CD4-positive, alpha-beta memory T cell (primary cell): ENCODE data around the gene CALML6. TPM values are rescaled to one million over a fixed set of nuclear protein-coding genes. Genes with fewer than 3 reads are reported as not detected.

Source experiments
- CTCF ChIA-PET: fragments of 350-600 bp; sonication (Branson Sonifier 250); formaldehyde crosslinking; loops from one replicate; lab custom pipeline; 2021; ENCODE audit warnings: inconsistent platforms; ENCODE audit not compliant: partially characterized antibody; lab: Charles Lee
- POLR2A ChIA-PET: fragments of 350-600 bp; sonication (Branson Sonifier 250); formaldehyde crosslinking; loops from one replicate; lab custom pipeline; 2021; ENCODE audit not compliant: partially characterized antibody; lab: Charles Lee
- DNase-seq, 5 donors: peaks; one replicate each; pipeline versions ENCODE4 v3.0.0 to v3.0.0-alpha.2; 2020 to 2022; ENCODE audit warnings: mixed read lengths in 1 of 5
- H3K27ac ChIP-seq: one replicate; pipeline ENCODE4 v1.7.0; 2013; ENCODE audit warnings: low read depth, low read length
- H3K27me3 ChIP-seq: 2 replicates; pipeline ENCODE4 v1.7.0; 2013; ENCODE audit warnings: mild to moderate bottlenecking, low read length, moderate library complexity; ENCODE audit not compliant: insufficient read depth
- H3K36me3 ChIP-seq: 2 replicates; pipeline ENCODE4 v1.7.0; 2013; ENCODE audit warnings: mild to moderate bottlenecking, low read length, moderate library complexity; ENCODE audit not compliant: insufficient read depth
- H3K4me1 ChIP-seq: 2 replicates; pipeline ENCODE4 v1.7.0; 2013; ENCODE audit warnings: mild to moderate bottlenecking, low read length, moderate library complexity; ENCODE audit not compliant: insufficient read depth
- H3K4me3 ChIP-seq, 2 donors: one replicate each; pipeline ENCODE4 v1.7.0; 2013; ENCODE audit warnings: low read length in 2 of 2, mild to moderate bottlenecking in 1 of 2
- H3K9me3 ChIP-seq, 2 donors: one replicate each; pipeline ENCODE4 v1.7.0; 2013; ENCODE audit warnings: low read length in 2 of 2, control low read depth in 1 of 2; ENCODE audit not compliant: control insufficient read depth in 1 of 2
- H3K27ac Mint-ChIP-seq, 7 donors: one replicate each; pipeline ENCODE4 v1.8.0; 2020 to 2021; ENCODE audit warnings: mixed read lengths in 7 of 7, mild to moderate bottlenecking in 6 of 7, inconsistent platforms in 3 of 7, moderate library complexity in 3 of 7
- H3K27me3 Mint-ChIP-seq, 2 donors: one replicate each; pipeline ENCODE4 v1.8.0; 2020 to 2021; ENCODE audit warnings: mixed read lengths in 2 of 2
- H3K36me3 Mint-ChIP-seq, 2 donors: one replicate each; pipeline ENCODE4 v1.8.0; 2020 to 2021; ENCODE audit warnings: mixed read lengths in 2 of 2, inconsistent platforms in 1 of 2, mild to moderate bottlenecking in 1 of 2
- H3K4me1 Mint-ChIP-seq, 4 donors: one replicate each; pipeline ENCODE4 v1.8.0; 2020 to 2021; ENCODE audit warnings: mixed read lengths in 4 of 4, mild to moderate bottlenecking in 1 of 4
- H3K4me3 Mint-ChIP-seq, 8 donors: one replicate each; pipeline ENCODE4 v1.8.0; 2020 to 2021; ENCODE audit warnings: mixed read lengths in 8 of 8, mild to moderate bottlenecking in 7 of 8, moderate library complexity in 6 of 8, inconsistent platforms in 3 of 8
- H3K9me3 Mint-ChIP-seq, 8 donors: one replicate each; pipeline ENCODE4 v1.8.0; 2020 to 2021; ENCODE audit warnings: mixed read lengths in 8 of 8, mild to moderate bottlenecking in 5 of 8, inconsistent platforms in 3 of 8, moderate library complexity in 1 of 8
- intact Hi-C: fragments of 100-400 bp; cut with micrococcal nuclease; formaldehyde crosslinking; loops from one replicate; pipeline ENCODE4 v1.15.1; 2023
- polyA plus RNA-seq, 2 donors: library from polyadenylated mRNA; unstranded; fragments of 300-500 nt; fragmentation: Illumina TruSeq; gene quantifications; one replicate each; pipeline ENCODE4 v1.2.3, GENCODE V29; 2021
- total RNA-seq, 2 experiments: library from RNA; stranded (reverse); gene quantifications; one replicate each; pipeline ENCODE4 v1.2.3, GENCODE V29; 2021

CALML6 gene
- total and polyA plus RNA-seq, 4 experiments from 2014 or later, result 0.44 to 0.78 TPM; not detected in 2

DNA sequence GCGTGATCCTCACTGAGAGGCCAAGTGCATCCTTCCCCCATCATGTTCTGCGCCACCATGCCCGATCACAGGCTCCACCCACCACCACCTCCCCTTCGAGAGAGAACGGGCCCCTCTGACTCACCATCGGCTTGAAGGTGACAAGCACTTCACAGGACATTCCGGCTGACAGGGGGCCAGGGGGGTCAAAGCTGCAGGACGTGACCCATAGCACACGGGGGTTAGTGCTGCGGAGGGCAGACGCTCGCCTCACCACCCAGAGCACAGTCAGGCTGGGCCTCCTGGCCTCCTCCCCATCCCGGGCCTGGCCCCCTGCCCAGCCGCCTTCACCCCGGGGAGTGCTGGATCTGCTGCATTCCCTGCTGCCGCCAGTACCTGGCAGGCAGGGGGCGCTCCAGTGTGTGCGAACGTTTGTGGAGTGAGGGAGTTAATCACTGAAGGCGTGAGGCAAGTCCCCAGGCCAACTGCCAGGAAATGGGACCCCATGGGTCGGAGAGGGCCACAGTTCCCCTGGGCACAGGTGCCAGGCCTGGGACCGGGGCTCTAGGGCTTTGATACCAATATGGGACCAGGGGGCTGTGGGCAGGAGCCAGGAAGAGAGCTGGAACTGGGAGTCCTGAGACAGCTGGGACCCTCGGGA lies 44.9 kb downstream of the CALML6 start:
- Mint-ChIP-seq H3K4me3 (no peak overlapping the region), H3K9me3 (no peaks in the 10 kb centered on the region), H3K27ac (no peak overlapping the region), H3K4me1 (no peaks in the 10 kb centered on the region), H3K36me3 (no peaks in the 10 kb centered on the region), H3K27me3 (peaks cover 15 to 18% of the 10 kb centered on the region in 2 donors)
- intact Hi-C loops, result no loop called here
- POLR2A ChIA-PET, result no interaction called here
- CTCF ChIA-PET, result interaction anchor here (1.0 to 3.5 kb wide), 5 partner anchors 10 to 87 kb away, joined by 3 to 26 read pairs (median 3); no protein-coding TSS in a partner anchor
- Histone ChIP-seq H3K4me3 (no peak overlapping the region), H3K4me1 (no peaks in the 10 kb centered on the region), H3K27ac (no peak overlapping the region), H3K27me3 (peaks cover 7% of the 10 kb centered on the region), H3K9me3 (no peaks in the 10 kb centered on the region), H3K36me3 (no peaks in the 10 kb centered on the region)
- peak in 4 of 5 donors; percentile 39 to 51 (median 43) for DNase-seq

DNA sequence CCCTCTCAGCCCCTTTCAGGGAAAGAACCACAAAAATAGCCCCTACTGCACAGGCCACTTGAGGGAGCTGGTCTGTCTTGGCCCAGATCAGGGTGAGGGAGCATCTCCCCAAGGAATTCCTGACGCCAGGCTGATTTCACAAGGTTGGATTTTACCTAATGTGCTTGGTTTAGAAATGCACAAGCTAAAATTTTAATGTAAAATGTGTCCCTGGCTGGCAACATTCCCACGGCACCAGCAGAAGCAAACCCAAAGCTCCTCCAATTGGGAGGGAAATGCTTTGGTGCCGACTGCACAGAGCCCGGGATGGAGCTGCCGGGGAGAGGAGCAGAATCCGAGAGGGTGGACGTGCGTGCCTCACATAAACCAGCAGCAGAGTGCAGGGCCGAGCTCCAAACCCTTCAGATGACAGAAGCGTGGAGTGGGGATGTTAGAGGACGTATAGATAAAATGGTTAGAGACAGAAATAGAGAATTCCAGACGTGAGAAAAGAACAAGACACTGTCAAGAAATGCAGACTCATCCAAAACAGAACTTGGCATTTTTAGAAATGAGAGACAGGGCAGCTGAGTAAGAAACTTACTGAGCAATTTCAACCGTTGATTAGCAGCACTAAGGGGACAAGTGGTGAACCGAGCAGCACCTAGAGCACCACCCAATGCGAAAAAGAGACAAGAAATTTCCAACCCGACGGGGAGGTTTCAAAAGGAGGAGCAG lies 45.6 kb downstream of the CALML6 start:
- Mint-ChIP-seq H3K27me3 (peaks cover 15 to 18% of the 10 kb centered on the region in 2 donors), H3K27ac (no peak overlapping the region), H3K36me3 (no peaks in the 10 kb centered on the region), H3K4me1 (no peaks in the 10 kb centered on the region), H3K4me3 (no peak overlapping the region), H3K9me3 (no peaks in the 10 kb centered on the region)
- intact Hi-C loops, result no loop called here
- DNase-seq, result no peak
- Histone ChIP-seq H3K27ac (no peak overlapping the region), H3K4me1 (no peaks in the 10 kb centered on the region), H3K36me3 (no peaks in the 10 kb centered on the region), H3K4me3 (no peak overlapping the region), H3K9me3 (no peaks in the 10 kb centered on the region), H3K27me3 (peaks cover 7% of the 10 kb centered on the region)
- POLR2A ChIA-PET, result interaction anchor here (0.8 kb wide), 1 partner anchor 85 kb away, joined by 3 read pairs; no protein-coding TSS in a partner anchor
- CTCF ChIA-PET, result interaction anchor here (1.0 to 3.5 kb wide), 5 partner anchors 11 to 86 kb away, joined by 3 to 26 read pairs (median 3); no protein-coding TSS in a partner anchor

DNA sequence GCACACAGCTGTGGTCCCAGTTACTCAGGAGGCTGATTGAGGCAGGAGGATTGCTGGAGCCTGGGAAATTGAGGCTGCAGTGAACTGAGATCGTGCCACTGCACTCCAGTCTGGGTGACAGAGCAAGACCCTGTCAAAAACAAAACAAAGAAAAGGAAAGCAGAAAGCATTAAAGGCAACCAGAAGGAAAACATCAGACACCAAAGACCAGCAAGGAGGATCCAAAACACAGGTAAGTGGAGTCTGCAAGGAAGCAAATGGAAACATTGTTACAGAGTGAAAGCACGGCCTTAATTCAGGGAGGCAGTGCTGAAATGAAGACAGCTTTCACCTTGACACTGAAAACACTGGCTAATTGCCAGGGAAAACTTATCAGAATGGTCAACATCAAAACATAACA lies 47.7 kb downstream of the CALML6 start:
- ChIA-PET POLR2A (no interaction called here), CTCF (no interaction called here)
- no peak overlapping the region for H3K27ac ChIP-seq
- H3K36me3 Mint-ChIP-seq, result no peaks in the 10 kb centered on the region
- no peaks in the 10 kb centered on the region for H3K9me3 Mint-ChIP-seq
- peaks cover 18% of the 10 kb centered on the region in 2 donors for H3K27me3 Mint-ChIP-seq
- H3K9me3 ChIP-seq, result no peaks in the 10 kb centered on the region
- H3K4me3 ChIP-seq, result no peak overlapping the region
- H3K36me3 ChIP-seq, result no peaks in the 10 kb centered on the region
- DNase-seq, result no peak
- H3K4me3 Mint-ChIP-seq, result no peak overlapping the region
- H3K27me3 ChIP-seq, result peaks cover 7% of the 10 kb centered on the region
- H3K4me1 ChIP-seq, result no peaks in the 10 kb centered on the region
- intact Hi-C loops, result no loop called here
- peak overlapping the region in 1 of 7 donors; percentile 9 for H3K27ac Mint-ChIP-seq
- H3K4me1 Mint-ChIP-seq, result no peaks in the 10 kb centered on the region

DNA sequence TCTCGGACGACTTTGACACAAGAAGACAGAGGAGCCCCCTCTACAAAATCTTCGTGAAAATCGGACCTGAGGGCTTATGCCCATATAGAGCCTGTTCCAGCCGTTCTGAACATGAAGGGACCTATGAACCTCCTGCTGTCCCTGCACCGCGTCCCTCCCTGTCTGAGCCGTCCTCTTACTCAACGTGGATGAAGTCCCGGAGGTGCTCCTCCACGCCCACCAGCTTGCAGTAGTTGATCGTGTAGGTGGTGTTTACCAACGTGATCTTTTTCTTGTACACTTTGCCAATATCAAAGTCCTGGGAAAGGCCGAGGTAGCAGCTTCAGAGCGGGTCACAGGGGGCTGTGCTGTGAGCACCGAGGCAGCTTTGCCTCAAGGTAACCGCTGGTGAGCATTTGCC lies 48.5 kb downstream of the CALML6 start:
- no peaks in the 10 kb centered on the region for H3K4me1 Mint-ChIP-seq
- H3K27me3 Mint-ChIP-seq, result peaks cover 16% of the 10 kb centered on the region in 2 donors
- H3K27me3 ChIP-seq, result peaks cover 4% of the 10 kb centered on the region
- H3K4me3 ChIP-seq, result no peak overlapping the region
- H3K4me1 ChIP-seq, result no peaks in the 10 kb centered on the region
- intact Hi-C loops, result no loop called here
- no peaks in the 10 kb centered on the region for H3K36me3 ChIP-seq
- H3K4me3 Mint-ChIP-seq, result no peak overlapping the region
- DNase-seq, result no peak
- no peaks in the 10 kb centered on the region for H3K36me3 Mint-ChIP-seq
- no peak overlapping the region for H3K27ac Mint-ChIP-seq
- POLR2A ChIA-PET, result no interaction called here
- no peaks in the 10 kb centered on the region for H3K9me3 Mint-ChIP-seq
- H3K9me3 ChIP-seq, result no peaks in the 10 kb centered on the region
- CTCF ChIA-PET, result no interaction called here
- H3K27ac ChIP-seq, result no peak overlapping the region

DNA sequence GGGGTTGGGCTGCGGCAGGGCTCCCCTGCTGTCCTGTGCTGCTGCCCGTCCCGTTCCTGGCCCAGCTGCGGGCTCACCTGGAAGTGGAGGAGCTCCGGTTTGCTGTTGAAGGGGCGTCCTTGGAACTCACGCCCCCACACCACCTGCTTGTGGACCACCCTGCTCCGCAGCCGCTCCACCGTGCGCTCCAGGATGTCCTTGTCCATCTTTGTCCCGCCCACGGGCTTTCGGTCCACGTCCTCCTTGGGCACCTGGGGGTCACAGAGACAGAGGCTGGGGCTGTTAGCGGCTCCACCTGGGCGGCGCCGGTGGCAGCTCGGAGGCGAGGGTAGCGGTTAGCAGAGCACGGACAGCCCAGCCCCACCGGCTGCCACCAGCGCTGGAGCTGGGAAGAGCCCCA lies 49.8 kb downstream of the CALML6 start:
- H3K4me1 ChIP-seq, result no peaks in the 10 kb centered on the region
- H3K27ac ChIP-seq, result no peak overlapping the region
- intact Hi-C loops, result no loop called here
- no peak for DNase-seq
- Mint-ChIP-seq H3K4me3 (no peak overlapping the region), H3K4me1 (no peaks in the 10 kb centered on the region), H3K36me3 (no peaks in the 10 kb centered on the region), H3K27ac (no peak overlapping the region), H3K9me3 (no peaks in the 10 kb centered on the region), H3K27me3 (peaks cover 12% of the 10 kb centered on the region in 2 donors)
- no peak overlapping the region for H3K4me3 ChIP-seq
- ChIA-PET CTCF (interaction anchor here (1.9 kb wide), 1 partner anchor 80 kb away, joined by 5 read pairs; no protein-coding TSS in a partner anchor), POLR2A (no interaction called here)
- no peaks in the 10 kb centered on the region for H3K27me3 ChIP-seq
- H3K9me3 ChIP-seq, result no peaks in the 10 kb centered on the region
- H3K36me3 ChIP-seq, result no peaks in the 10 kb centered on the region

DNA sequence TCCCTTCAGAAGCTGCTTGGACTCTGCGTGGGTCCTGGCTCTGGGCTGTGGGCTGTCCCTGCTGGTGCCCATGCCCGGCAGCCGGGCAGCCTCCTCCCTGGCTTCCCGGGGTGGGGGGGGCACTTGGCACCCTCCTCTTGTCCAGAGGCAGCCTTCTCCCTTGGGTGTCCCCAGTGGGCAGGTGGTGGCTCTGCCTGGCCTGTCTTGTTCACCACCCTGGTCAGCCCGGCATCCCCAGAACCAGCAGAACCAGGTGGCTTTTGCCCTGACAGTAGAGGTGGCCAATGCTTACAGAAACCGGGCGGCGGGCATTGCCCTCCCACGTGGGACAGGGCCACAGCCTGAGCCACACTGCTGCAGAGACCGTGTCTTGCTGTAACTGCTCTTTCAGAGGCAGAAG lies 50.5 kb downstream of the CALML6 start:
- no peak overlapping the region for H3K4me3 ChIP-seq
- H3K27me3 Mint-ChIP-seq, result peaks cover 9 to 12% of the 10 kb centered on the region in 2 donors
- H3K9me3 ChIP-seq, result no peaks in the 10 kb centered on the region
- intact Hi-C loops, result no loop called here
- no peaks in the 10 kb centered on the region for H3K4me1 ChIP-seq
- CTCF ChIA-PET, result interaction anchor here (1.9 kb wide), 1 partner anchor 79 kb away, joined by 5 read pairs; no protein-coding TSS in a partner anchor
- no peak overlapping the region for H3K4me3 Mint-ChIP-seq
- H3K36me3 ChIP-seq, result no peaks in the 10 kb centered on the region
- no peaks in the 10 kb centered on the region for H3K36me3 Mint-ChIP-seq
- POLR2A ChIA-PET, result no interaction called here
- no peak overlapping the region for H3K27ac ChIP-seq
- H3K9me3 Mint-ChIP-seq, result no peaks in the 10 kb centered on the region
- H3K27me3 ChIP-seq, result no peaks in the 10 kb centered on the region
- no peak overlapping the region for H3K27ac Mint-ChIP-seq
- H3K4me1 Mint-ChIP-seq, result no peaks in the 10 kb centered on the region
- no peak for DNase-seq

DNA sequence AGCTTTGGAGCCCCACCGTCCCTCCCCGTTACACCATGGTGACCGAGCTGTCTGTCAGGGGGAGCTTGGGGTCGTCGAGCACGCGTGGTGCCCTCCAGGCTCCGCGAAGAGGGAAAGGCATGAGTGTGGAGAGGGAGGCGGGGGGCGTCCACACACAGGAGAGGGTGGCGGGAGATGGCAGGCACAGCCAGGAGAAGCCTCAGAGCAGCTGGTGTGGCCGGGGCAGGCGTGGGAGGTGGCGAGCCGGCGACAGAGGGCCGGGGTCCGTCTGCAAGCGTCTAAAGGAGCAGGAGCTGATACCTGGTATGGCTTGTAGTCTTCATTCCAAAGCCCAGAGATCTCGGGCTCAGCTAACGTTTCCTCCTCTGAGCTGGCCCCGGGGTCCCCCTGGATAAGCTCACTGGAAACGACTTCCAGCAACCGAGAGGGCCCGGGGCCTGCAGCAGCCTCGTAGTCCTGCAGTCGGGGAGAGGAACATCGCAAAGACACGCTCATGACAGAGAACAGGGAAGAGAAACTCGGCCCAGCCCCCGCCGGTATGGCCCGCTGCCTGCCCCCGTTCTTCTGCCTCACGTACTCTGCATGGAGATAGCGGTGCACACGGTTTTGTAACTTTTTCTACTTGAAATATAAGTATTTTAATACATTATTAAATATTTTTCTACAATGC lies 51.1 kb downstream of the CALML6 start:
- intact Hi-C loops, result no loop called here
- Histone ChIP-seq H3K27ac (no peak overlapping the region), H3K36me3 (no peaks in the 10 kb centered on the region), H3K27me3 (no peaks in the 10 kb centered on the region), H3K4me3 (no peak overlapping the region), H3K4me1 (no peaks in the 10 kb centered on the region), H3K9me3 (no peaks in the 10 kb centered on the region)
- ChIA-PET CTCF (interaction anchor here (1.9 kb wide), 1 partner anchor 79 kb away, joined by 5 read pairs; no protein-coding TSS in a partner anchor), POLR2A (interaction anchor here (0.5 kb wide), 1 partner anchor 393 kb away, joined by 3 read pairs; no protein-coding TSS in a partner anchor)
- no peak for DNase-seq
- no peak overlapping the region for H3K4me3 Mint-ChIP-seq
- no peaks in the 10 kb centered on the region for H3K4me1 Mint-ChIP-seq
- H3K27me3 Mint-ChIP-seq, result peaks cover 3 to 8% of the 10 kb centered on the region in 2 donors
- H3K27ac Mint-ChIP-seq, result no peak overlapping the region
- no peaks in the 10 kb centered on the region for H3K9me3 Mint-ChIP-seq
- no peaks in the 10 kb centered on the region for H3K36me3 Mint-ChIP-seq
